ENCODE data around the gene TLCD4.

DNA sequence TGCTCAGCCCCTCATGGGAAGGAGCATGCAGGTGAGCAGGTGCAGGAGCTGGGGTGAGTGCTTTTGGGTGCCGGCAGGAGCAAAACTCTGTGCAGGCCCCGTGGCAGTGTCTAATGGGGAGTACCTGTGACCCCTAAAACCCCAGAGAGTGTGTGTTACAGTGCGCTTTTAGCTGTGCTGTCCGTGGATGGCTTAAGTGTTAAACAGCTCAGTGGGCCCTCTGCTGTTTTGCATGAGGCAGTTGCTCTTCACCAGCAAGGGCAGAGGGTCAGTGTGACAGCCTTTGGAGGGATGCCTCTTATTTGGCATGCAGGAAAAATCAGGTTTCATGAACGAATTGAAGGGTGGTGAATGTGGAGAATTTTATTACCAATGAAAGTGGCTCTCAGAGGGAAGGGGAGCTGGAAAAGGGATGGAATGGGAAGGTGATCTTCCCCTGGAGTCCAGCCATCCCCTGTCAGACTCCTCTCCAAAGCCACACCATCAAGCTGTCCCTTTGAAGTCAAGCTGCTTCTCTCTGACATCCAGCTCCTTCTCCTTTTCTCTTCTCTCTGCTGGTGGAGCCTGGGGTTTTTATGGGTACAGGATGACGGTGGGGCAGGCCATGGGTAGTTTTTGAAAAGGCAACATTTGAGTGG lies 27.4 kb upstream of the TLCD4 start:
- TF ChIP-seq CTCF (IDR thresholded peaks at IDR 0.05), result no peak
- TF ChIP-seq POLR2A (IDR thresholded peaks at IDR 0.05), result no peak

Measured in ovary (tissue), 3 donors.